EL (cell line): Measurements from ENCODE around the gene CCDC178.
"Not testable (repeated sequence)": the region's sequence is repeated elsewhere in the genome, so short reads cannot be mapped to it uniquely, and the experiment has no call there.

ENCODE experiments used
- DNase-seq: peaks from one replicate; pipeline ENCODE4 v3.0.0-alpha.2; 2016

CCDC178 gene

DNA sequence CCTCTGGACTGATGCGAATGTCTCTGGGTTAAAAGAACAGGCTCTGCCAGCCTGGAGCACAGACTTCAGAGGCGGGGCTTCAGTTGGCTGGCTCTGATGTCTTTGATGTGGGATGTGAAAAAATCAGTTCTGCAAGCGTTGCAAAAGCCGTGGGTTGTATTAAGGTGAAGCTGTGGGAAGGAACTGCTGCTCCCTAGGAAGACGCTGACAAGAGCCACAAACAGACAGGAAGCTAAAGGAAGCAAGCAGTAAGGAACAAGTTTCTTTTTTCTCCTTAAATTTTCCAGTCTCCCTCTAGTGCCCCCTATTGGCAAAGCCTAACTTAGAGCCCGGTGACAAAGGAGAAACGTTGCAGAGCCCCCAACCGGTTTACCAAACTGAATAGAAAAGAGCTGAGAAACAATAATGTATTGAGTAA, 239.0 kb downstream of the CCDC178 start:
- DNase-seq, result no peak

DNA sequence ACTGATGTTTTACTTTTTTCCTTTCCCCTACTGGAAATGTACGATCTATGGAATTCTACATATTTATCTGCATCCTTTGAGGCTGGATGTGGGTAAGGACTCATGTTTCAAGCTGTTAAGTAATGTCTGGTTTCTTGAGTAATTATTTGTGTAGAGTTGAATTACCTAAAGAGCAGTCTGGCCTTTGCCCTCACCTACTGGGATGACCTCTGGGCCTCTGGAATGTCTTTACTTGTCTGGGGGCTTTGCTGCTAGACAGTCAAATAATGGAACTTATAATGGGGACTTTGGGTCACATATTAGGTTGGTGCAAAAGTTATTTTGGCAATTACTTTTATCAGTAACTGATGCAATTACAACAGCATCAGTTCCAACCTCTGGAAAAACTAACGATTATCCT, 244.7 kb downstream of the CCDC178 start:
- DNase-seq, result no peak

GRCh38 chr18:33194793-33195192, 245.7 kb downstream of the CCDC178 start:
- no peak for DNase-seq

DNA sequence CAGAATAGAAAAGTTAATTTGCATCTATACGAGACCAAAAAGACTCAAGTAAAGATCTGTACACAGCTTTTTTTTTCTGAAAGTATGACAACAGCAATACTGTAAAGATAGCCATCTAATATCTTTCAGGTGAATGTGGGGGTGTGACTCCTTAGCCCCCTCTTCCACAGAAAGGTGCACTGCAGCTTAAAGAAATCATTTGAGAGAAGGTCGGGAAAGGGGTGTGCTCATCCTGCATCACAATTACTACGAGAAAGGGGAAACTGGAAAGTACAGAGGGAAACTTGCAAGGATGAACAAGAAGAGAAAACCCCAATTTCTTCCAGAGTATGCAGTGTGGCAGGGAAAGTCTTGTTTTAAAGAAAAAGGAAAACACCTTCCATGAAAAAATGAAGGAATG, 255.6 kb downstream of the CCDC178 start:
- no peak for DNase-seq

DNA sequence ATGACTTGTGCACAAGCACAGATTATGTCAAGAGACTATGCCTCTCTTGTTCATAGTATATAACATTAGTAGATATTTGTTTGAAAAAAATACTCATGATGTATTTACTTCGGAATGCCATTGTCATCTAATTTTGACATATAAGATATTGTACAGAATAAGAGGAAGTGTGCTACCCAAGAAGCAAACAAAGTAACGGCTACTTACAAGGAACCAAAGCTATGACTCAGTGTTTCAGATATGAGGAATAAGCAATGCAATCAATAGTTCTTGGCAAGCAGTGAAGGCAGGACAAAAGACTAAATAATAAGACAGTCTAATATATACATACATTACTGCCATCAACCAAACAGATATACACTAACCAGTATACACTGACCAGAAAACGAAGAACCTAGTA, 256.3 kb downstream of the CCDC178 start:
- DNase-seq, result no peak

DNA sequence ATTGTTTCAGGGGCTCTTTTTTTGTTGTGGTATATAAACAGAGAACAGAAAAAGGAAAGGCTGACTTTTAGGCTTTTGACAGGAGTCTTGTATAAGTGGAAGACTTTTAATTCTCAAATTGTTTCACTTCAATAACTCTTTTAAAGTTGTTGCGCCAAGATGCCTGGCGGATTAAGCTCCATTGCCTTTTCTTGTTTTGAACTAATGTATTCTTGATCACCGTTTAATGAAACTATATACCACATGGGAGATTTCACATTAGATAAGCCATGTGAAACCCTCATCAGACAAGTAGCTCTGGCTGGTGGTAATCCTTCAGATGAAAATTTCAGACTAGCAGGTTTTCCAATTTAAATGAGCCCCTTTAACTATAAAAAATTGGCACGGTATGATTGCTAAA, 257.4 kb downstream of the CCDC178 start:
- no peak for DNase-seq

- no peak for DNase-seq
Observed at GRCh38 chr18:33181016-33181415, 259.5 kb downstream of the CCDC178 start.

GRCh38 chr18:33169218-33169617, 271.3 kb downstream of the CCDC178 start:
- no peak for DNase-seq

DNA sequence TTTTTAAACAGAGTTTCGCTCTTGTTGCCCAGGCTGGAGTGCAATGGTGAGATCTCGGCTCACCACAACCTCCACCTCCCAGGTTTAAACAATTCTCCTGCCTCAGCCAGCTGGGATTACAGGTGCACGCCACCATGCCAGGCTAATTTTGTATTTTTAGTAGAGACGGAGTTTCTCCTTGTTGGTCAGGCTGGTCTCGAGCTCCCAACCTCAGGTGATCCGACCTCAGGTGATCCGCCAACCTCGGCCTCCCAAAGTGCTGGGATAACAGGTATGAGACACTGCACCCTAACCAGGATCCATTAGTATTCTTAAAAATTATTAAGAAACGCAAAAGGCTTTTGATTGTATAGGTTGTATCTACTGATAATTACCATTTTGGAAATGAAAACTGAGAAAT, 276.4 kb downstream of the CCDC178 start:
- DNase-seq, result not testable (repeated sequence)

DNA sequence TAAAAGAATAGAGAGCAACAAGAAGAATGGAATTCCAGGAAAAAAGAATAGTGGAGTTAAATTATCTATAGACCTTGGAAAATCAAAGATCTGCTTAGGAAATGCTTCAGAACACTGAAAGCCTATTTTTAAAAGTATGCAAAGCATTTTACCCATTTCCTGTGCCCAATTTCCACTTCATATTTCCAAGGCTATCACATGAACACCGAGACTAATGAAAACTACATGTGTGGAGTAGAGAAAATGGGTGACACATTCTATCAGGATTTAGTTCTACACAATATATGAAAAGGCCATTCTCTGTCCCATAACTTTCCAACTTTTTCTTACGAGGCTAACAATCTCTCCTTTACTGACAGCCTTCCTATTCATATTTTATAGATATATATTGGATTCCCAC, 279.4 kb downstream of the CCDC178 start:
- DNase-seq, result no peak

- DNase-seq, result no peak
Observed at GRCh38 chr18:33159151-33159550, 281.4 kb downstream of the CCDC178 start.

DNA sequence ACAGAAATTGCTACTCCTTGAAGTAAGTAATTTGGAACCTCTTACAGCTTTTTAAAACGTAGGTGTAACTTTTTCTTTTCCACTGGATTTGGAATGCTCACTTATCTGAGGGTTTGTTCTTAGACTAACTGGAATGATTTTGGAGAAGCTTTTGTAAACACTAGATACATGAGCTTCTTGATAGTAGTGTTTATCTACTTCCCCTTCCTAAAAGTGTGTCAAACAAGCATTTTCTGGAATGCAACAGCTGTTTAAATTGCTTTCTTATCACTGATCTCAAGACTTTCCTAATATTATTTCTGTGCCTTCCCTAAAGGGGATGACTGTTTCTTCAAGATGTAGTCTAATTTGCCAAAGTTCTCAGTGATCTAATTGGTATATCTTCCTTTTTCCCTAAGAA, 282.6 kb downstream of the CCDC178 start:
- DNase-seq, result no peak

DNA sequence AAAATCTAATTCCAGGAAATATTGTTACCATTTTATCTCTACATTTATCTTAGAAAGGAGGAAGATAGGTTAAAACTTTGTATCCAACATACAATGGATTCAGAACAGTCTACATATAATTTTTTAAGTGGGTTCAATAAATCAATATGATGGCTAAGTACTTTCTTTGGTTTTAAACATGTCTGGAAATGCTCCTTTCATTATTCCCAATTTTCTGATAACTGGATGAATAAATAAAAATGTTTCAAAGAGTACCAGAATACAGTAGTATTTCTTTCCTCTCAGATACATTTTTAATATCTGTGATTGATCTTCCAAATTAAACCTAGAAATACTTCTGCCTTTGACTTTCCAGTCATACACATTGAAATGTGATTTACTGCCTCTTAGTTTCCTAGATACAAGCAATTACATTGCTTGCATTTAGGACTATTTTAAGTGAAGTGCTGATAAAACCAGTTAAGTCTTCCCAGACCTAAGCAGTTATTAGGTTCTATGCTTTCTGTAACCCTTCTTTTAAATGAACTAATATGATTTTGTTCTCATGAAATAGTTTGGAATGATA, 283.5 kb downstream of the CCDC178 start:
- no peak for DNase-seq

- DNase-seq, result no peak
Observed at GRCh38 chr18:33154049-33154448, 286.5 kb downstream of the CCDC178 start.

DNA sequence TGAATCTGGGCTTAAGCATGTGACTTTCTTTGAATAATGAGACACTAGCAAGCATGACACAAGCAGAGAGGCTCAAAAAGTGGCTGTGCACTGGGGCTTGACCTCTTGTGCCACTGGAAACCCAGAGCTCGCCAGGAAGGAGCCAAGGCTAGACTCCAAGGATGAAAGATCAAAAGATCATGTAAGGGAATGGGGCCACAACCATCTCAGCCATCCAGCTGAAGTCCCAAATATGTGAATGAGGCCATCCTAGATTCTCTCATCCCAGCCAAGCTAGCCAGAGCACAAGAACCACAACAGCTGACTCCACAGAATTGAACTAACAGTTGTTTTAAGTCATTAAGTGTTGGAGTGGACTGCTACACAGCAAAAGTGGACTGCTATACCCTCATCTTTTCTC, 288.1 kb downstream of the CCDC178 start:
- DNase-seq, result no peak

- not testable (repeated sequence) for DNase-seq
Observed at GRCh38 chr18:33147811-33148210, 292.7 kb downstream of the CCDC178 start.

DNA sequence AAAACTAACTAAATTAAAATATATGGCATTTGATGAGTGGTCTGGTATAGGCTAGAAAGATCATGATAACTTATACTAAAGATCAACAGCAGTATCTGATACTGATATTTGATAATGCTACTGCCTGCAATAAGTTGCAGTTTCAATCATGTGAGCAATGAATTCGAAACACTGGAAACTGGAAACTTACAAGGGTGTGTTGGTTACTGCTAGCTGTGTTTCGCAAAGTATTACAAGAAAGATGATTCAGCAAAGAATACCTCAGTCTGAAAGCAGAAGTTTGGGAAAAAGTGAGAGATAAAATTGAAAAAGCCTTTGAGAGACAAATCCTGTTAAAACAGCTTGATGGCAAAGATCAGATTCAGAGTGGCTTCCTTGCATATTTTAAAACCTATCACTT, 294.5 kb downstream of the CCDC178 start:
- DNase-seq, result no peak

- no peak for DNase-seq
Observed at GRCh38 chr18:33135951-33136660, 304.4 kb downstream of the CCDC178 start.

DNA sequence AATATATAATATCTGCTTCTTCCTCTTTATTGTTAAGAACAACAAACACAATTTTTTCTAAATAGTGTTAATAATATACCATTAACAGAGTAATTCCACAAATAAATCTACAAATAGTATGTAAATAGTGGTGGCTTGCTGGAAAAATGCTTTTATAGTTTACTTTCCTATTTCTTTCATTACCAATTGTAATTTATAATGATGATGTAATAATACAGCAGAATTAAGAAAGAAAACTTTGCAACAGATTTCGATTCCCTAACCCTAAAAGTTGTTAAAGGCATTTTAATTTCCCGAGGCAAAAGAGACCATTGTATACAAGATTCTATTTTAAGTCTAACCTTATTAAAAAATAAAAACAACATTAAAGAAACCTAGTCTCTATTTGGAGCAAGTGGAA, 307.9 kb downstream of the CCDC178 start:
- no peak for DNase-seq

DNA sequence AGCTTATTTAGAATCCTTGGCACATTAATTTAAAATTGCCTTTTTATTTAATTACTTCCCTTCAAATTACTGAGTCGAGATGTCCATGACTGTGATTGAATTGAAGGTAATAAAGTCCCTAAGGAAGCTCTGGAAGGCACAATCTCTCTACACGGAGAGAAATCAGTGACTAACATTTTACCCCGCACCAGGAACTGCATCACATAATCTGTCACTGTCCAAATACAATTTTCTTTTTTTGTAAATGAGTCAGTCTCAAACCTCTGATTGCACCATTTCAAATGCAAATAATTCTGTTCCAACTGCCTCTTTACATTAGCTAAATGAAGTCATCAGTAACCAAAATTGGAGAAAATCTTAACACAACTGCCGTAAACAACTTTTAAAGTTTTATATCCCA, 311.9 kb downstream of the CCDC178 start:
- DNase-seq, result no peak

GRCh38 chr18:33123862-33124518, 316.5 kb downstream of the CCDC178 start:
- DNase-seq, result no peak

DNA sequence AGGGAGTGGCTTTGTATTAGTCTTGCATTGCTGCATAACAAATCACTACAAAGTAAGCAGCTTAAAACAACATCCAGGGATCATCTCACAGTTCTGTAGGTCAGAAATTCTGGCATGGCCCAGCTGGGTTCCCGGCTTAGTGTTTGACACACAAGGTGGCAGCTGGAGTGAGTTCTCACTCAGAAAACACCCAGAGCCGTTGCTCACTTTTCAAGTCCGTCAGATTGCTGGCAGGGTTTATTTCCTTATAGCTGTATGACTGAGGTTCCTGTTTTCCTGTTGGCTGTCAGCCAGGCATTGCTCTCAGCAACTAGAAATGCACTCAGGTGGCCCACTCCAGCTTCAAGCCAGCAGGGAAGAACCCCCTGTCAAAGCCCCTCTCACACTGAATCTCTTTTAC, 324.1 kb downstream of the CCDC178 start:
- DNase-seq, result no peak

DNA sequence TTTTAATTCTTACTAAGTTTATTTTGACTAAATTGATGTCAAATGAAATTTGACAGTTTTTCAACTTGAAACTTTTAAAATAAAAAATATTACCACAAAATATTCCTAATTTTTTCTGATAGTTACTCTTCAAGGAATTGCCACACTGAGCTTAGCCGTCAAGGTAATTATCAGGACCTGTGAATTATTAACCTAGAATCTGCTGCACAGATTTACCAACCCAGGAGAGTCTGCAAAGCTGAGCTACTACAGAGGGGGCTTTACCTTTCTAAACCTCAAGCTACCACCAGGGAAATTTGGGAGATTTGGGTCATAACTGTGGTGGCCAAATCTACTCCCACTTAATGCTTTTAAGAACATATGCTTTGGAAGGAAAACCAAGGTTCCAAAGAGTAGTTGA, 324.6 kb downstream of the CCDC178 start:
- DNase-seq, result no peak

- DNase-seq, result no peak
Observed at GRCh38 chr18:33115476-33115875, 325.0 kb downstream of the CCDC178 start.

GRCh38 chr18:33114749-33115148, 325.8 kb downstream of the CCDC178 start:
- no peak for DNase-seq
